ENCODE data around the gene OR2T33.
"Not testable (repeated sequence)": the region's sequence is repeated elsewhere in the genome, so short reads cannot be mapped to it uniquely, and the experiment has no call there.

Gene OR2T33

GRCh38 chr1:248277876-248278275 is at the start of gene OR2T33:
TSS of gene OR2T33 (minus strand) at chr1:248277976. CDS start at chr1:248273814, 4,162 bp downstream.
- DNase-seq (ENCODE audit: low spot score): no peak

DNA sequence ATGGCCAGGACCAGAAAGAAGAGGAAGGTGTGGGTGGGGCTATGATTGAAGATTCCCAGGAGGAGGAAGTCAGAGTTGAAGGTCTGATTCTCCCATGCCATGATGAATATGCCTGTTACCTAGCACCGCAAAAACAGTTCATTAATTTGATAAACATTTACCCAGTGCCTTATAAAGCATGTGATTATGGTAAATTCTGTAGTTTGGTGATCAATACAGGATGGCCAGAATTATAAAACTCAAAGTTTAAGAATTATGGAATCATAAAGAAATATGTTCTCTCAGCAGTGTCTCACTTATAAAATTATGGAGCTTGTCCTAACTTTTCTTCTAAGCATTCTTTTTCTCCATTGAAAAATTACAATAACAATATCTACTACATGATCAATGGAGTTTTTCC is 46.7 kb upstream of the OR2T33 start, which contains the start of gene OR2M7:
Gene OR2M7, minus strand, starts transcription at position 101 of the 400 bp plus-strand sequence. Its CDS starts 0 bp downstream, at position 101.
- no peak for DNase-seq (ENCODE audit: low spot score)

- DNase-seq (ENCODE audit: low spot score): no peak
Observed at GRCh38 chr1:248316796-248317195, 39.0 kb upstream of the OR2T33 start.

GRCh38 chr1:248306740-248307139 is 29.0 kb upstream of the OR2T33 start:
- DNase-seq (ENCODE audit: low spot score): not testable (repeated sequence)

DNA sequence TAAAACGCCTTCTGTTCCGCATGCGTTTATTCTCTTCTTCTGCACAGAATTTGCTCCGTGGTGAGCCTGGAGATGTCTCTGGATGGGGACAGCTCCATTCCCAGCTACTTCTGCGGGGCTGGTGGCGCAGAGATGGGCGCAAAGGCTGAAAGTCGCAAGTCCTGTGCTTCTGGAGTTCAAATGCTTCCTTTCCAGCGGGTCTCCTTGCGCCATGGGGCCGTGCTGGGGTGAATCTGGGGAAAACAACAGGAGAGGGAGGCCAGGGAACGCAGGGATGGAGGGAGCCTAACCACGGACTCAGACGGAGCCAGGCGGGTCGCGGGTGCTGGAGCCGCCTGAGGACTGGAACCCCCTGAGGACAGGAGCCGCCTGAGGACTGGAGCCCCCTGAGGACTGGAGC is 28.3 kb upstream of the OR2T33 start:
- no peak for DNase-seq (ENCODE audit: low spot score)

DNA sequence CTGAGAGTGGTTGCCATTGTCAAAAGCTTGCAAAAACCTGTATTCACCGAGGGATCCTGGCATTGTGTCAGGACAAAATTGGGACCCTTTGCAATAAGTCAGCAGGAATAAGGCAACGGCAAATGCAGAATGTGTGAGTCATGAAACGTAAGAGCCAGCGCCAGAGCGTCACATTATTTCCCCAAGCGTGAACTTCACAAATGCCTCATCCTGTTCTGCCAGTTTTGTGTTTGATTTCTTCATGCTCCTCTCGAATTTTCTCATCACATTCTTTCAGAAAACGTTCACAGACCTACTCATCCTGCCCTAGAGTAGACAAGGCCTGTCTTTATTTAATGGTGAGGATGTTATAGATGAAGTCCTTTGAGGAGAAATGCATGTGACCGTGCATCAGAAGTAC is 27.9 kb upstream of the OR2T33 start:
- not testable (repeated sequence) for DNase-seq (ENCODE audit: low spot score)

DNA sequence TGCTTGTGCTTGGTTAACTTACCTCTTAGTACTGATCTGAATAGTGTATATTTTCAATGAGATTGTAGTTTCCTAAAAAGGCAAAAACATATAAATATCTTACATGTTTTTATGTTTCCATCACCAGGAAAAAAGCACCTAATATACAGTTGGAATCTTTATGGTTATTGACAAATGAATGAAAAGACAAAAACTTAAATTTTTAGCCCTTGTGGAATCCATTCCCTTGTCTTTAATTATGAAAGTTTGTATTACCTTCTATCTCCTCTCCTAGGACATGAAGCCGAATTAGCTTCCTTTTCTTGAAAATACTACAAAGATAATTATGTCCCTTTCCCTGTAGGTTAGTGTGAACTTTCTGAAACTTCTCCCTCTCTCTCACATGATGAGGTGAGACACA is 25.5 kb upstream of the OR2T33 start, which contains the start of gene OR2T12:
Gene OR2T12, minus strand, starts transcription at position 101 of the 400 bp plus-strand sequence. CDS start 7,846 bp downstream, outside the sequence.
- DNase-seq (ENCODE audit: low spot score): no peak

DNA sequence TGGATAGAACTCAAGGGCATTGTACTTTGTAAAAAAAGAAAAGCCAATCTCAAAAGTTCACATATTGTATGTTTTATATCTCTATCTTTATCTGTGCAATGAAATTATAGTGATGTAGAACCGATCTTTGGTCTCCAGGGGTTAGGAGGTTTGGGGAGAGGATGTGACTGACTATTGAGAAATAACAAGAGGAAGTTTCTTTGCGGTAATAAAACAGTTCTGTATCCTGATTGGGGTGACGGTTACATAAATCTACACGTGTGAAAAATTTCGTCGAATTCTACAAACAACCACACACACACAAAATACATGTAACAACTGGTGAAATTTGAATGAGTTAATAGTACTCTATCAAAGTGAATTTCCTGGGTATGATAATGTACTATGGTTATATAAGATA is 10.6 kb upstream of the OR2T33 start:
- no peak for DNase-seq (ENCODE audit: low spot score)

GRCh38 chr1:248273225-248273624 is 4.6 kb downstream of the OR2T33 start:
- DNase-seq (ENCODE audit: low spot score): not testable (repeated sequence)

- DNase-seq (ENCODE audit: low spot score): no peak
Observed at GRCh38 chr1:248268178-248268577, 9.6 kb downstream of the OR2T33 start.

- DNase-seq (ENCODE audit: low spot score): not testable (repeated sequence)
Observed at GRCh38 chr1:248259309-248259708, 18.5 kb downstream of the OR2T33 start.

- DNase-seq (ENCODE audit: low spot score): peak; percentile 0
Observed at GRCh38 chr1:248243204-248243603, 34.6 kb downstream of the OR2T33 start.

DNA sequence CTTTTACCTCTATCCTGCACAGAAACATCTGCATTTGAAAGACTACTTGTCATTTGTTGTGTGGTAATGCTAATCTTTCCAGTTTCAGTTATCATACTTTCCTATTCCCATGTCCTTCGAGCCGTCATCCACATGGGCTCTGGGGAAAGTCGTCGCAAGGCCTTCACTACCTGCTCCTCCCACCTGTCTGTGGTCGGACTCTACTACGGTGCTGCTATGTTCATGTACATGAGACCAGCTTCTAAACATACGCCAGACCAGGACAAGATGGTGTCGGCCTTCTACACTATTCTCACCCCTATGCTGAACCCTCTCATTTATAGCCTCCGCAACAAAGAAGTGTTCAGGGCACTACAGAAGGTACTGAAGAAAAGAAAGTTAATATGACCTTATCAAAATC is 38.3 kb downstream of the OR2T33 start:
- no peak for DNase-seq (ENCODE audit: low spot score)

DNA sequence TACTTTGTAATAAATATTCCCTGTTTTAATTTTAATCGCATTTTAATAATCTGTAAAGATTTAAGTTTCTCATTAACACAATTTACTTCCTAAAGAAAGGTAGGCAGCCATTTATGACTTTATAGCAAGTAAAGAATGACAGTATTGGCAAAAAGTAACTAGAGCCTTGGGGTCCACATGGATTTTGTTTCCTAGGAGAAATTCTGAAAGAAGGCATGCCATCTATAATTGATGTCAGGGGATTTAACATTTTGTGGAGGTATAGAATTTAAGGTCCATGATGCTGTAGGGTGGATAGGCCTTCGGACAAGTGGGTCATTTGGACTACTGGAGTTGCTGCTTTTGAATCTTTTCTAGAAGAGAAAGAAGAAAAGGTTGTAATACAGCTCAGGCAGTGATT is 46.7 kb downstream of the OR2T33 start, which contains the start of gene OR2M4:
Gene OR2M4, plus strand, starts transcription at position 301 of the 400 bp plus-strand sequence. CDS start 7,512 bp downstream, outside the sequence.
- DNase-seq (ENCODE audit: low spot score): no peak

DNA sequence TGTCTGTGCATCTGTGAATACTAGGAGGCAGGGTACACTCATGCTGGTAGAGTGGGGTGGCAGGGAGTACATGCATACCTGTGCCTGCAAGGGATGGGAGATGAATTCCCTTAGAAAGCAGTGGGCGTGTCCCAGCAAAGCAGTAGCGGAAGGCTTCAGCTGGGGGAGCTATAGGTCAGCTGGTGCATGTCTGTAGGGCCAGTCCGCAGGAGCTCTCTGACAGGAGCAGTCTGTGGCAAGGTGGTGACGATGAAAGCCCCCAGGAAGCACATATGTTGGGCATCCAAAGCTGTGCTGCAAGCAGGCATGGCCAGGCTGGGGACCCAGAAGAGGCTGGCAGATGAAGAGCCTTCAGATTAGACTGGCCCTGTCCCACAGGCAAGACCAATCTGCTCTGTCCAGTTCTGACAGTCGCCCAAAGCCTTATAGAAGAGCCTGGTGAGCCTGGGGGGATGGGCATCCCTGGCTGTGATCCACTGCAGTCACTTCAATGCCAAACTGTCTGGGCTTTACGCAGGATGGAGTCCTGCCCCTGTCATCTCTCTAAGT is 48.3 kb downstream of the OR2T33 start:
- no peak for DNase-seq (ENCODE audit: low spot score)

DNA sequence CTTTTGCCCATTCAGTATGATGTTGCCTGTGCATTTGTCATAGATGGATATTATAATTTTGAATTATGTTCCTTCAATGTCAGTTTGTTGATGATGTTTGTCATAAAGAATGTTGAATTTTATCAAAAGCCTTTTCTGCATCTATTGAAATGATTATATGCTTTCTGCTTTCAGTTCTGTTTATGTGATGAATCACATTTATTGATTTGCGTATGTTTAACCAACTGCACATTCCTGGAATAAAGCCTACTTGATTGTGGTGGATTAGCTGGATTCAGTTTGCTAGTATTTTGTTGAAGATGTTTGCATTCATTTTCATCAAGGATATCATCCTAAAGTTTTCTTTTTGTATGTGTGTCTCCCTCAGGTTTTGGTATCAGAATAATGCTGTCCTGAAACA is 52.2 kb downstream of the OR2T33 start:
- no peak for DNase-seq (ENCODE audit: low spot score)

All from cerebellar cortex (tissue), 1 donor.